NOMO-1 treated with DMSO at 0.1 percent for 48 hours (cell line): ENCODE results near the gene KCNIP4.

Source experiments
- DNase-seq: peaks from one replicate; lab custom pipeline; 2025; ENCODE audit not compliant: unreplicated experiment; lab: John Stamatoyannopoulos, UW

Gene KCNIP4

DNA sequence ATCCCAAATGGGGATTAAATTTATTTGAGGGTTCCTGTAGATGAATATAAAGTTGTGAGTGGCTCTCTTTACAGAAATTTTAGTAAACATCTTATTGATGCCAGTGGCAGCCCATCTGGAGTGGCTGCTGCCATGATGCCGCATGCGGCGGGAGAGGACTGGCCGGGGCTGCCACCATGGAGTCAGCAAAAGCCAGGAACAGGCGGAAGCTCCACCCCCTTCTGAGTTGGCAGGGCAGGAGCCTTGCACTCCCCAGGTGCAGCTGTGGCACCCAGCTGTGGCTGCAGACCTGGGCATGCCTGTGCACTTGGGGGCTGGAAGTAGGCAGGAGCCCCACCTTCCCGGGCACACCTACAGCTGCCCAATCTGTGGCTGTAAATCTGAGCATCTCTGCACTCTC is 92.3 kb downstream of the KCNIP4 start:
- DNase-seq = no peak

DNA sequence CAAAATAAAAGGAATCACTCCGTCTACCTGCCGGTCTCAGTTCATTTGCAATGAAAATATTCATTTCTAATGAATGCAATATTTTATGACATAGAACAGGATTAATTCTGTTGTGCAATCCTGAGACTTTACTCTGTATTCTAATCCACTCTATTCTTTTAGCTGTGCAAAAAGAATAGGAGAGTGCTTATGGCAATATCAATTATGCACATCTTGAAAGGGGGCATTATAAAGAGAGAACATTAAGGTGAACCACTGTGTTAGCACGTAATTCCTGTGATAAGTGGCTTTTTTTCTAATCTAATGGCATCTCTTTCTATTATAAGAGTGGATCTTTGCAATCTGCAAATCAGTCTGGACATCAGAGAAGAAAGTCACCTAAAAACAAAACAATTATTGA is 99.5 kb downstream of the KCNIP4 start:
- DNase-seq = no peak

DNA sequence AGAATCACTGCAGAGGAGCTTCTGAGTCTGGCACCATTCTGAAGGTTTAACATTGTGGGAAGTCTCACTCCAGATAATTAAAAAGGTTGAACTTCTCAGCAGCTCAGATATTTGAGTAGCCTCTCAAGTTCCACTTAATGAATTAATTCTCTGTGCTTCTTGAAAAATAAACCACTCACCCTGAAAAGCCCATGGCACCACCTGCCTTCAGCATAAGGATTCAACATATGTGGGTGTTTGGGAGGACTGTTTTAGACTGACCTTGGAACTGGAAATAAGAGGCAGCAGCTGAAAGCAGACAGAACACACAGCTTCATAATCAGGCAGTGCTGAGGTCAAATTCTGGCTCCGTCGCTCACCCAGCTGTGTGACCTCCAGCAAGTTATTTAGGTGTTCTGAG is 100.6 kb downstream of the KCNIP4 start:
- no peak for DNase-seq

DNA sequence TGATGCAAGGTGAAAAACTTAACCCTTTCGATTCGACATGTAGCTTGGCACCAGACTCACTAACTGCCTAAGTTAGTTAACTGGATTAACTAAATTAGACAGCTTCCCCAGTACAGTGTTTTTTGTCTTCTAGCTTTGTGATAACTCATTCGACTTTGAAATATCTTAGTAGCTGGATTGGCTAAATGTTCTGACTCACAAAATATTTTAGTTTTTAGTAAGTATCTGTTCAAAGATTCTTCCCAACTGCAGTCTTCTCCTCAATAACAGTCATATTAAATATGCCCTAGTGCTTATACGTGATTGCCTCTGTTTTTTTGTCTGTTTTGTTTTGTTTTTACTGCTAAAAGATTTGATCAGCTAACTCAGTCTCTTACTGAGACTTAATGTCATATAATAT is 102.9 kb downstream of the KCNIP4 start:
- no peak for DNase-seq

DNA sequence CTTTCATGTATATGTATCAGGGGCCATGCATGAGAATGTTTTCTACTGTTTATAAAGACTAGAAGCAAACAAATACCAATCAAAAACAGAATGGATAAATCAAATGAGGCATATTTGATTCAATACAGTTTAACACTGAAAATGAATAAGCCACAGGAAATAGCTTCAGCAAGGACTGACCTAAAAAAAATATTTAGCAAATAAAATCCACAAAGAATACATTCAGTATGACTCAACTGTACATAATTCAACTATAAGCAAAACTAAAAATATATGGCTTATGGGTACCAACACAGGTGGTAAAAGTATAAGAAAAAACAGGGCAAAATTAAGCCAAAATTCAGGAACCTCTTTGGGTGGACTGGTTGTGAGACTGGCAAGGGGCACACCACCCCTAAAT is 112.9 kb downstream of the KCNIP4 start:
- no peak for DNase-seq

DNA sequence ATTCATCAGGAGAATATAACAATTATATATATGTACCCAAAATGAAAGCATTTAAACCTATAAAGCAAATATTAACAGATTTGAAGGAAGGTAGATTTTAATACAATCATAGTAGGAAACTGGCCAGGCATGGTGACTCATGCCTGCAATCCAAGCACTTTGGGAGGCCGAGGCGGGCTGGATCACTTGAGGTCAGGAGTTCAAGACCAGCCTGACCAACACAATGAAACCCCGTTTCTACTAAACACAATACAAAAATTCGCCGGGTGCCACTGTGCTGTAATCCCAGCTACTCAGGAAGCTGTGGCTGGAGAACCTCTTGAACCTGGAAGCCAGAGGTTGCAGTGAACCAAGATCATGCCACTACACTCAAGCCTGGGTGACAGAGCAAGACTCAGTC is 118.3 kb downstream of the KCNIP4 start:
- no peak for DNase-seq

DNA sequence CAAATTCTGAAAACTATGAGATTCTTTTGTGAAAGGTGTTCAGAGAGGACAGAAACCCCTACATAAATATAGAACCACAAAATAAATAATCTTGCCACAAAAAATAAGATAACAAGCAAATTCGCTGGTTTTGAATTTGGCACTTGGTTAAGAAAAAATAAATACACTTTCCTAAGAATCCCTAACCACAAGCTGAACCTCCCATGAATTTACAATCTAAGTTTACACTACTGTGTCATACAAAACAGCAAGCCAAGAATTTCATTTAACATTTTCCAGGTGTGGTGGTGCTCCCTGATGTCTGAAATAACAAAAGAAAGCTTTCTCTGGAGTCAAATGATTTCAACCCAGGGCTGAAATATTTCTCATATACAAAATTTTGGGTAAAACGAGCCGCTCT is 121.0 kb downstream of the KCNIP4 start:
- DNase-seq = no peak

DNA sequence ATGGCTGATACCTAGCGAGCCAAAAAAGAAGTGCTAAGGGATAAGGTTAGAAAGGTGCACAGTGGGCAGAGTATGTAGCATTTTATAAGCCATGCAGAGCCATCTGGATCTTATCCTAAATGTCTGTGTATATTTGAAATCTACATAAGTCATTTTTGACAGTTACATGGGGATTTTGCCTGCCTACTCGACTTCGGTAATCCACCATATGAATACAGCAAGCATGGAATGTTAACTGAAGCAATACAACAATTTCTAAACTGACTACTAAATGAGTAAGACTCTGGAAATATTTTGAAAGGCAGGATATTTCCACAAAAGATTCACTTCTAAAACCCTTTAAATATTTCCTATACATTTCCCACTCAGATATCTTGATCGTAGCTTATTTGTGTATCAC is 122.5 kb downstream of the KCNIP4 start:
- no peak for DNase-seq

DNA sequence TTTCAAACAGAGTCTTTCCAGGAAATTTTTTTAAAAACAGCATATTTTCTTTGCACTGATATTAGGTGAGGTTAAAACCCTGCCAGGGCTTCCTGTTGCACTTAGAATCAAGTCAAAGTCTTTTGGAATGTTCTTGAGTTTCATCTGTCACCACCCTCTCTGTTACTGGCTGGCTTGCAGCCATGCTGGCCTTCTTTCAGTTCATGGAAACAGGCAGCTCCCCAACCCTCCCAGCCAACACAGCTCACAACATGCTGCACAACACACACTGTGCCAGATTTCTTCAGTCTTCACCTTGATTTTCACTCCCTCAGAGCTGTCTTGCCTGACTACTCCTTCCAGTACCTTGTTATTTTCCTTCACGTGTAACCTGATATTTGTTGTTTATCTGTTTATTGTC is 129.5 kb downstream of the KCNIP4 start:
- DNase-seq = no peak

DNA sequence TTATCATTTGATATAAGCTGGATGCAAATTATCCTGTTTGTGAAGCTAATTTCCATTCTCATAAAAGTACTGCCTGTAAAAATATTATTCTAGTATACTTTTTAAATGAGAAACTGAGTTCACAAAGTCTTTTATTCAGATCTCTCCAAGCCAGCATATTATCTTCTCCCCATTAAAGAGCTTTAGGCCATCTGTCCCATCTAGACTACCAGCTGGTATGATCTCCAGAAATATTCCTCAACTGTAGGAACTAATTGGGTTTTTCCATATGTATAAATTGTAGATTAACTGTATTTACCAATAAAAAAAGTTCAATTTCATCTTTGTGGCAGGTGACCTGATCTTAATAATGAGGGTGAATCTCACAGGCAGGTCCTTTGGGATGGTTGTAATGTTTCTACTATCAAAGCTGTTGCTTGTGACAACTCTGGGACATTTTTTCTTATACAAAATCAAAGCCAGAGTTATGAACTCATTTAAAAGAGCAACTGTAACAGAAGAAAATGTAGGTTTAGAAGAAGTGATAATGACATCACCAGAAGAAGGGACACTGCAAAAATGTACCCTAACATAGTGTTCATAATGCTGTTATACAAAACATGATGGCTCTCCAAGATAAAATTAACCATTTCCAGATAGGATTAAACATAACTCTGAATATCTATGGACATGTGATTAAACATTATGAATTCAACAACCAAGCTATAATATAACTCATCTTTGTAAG is 132.8 kb downstream of the KCNIP4 start:
- DNase-seq = no peak

DNA sequence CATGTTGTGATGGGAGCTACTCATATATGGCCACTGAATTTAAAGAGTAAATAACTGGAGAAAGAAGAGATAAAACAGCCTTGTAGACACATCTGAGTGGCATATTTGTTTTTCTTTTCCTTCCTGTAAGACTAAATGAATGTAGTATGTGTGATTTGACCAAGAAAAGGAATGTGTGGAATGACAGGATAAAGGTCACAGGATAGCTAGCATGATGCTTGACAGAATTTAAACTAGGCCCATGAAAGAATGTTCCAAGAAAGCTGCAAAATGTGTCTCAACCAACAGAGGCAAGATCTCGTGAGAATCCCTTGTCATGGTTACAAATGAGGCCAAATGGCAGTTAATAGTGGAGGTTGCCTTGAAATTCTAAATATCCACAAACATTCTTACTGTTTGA is 137.0 kb downstream of the KCNIP4 start:
- DNase-seq = no peak

DNA sequence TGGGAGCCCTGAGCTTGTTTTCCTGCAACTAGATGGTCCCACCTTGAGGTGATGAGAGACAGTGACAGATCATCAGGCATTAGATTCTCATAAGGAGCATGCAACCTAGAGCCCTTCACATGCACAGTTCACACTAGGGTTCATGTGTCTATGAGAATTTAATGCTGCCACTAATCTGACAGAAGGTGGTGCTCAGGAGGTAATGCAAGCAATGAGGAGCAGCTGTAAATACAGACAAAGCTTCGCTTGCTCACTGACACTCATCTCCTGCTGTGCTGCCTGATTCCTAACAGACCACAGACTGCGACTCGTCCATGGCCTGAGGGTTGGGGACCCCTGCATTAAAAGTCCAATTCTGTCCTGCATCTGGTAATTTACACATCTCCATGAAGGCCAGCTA is 141.6 kb downstream of the KCNIP4 start:
- DNase-seq = no peak

DNA sequence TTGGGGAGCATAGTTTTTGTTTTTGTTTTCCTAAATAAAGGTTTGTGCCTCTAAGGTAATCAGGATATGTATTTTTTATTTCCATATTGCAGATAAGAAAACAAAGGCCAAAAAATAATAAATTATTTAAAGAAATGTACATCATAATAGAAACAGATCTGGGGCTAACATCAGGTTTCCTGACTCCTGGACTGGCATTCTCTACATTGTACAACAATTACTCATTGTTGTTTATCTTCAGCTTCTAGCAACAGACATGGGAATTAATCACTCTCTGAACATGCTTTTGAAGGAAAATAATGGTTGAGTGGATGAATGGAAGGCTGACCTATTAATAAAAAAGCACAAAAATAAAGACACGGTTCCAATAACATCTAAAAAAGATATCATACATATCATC is 146.2 kb downstream of the KCNIP4 start:
- DNase-seq = no peak

DNA sequence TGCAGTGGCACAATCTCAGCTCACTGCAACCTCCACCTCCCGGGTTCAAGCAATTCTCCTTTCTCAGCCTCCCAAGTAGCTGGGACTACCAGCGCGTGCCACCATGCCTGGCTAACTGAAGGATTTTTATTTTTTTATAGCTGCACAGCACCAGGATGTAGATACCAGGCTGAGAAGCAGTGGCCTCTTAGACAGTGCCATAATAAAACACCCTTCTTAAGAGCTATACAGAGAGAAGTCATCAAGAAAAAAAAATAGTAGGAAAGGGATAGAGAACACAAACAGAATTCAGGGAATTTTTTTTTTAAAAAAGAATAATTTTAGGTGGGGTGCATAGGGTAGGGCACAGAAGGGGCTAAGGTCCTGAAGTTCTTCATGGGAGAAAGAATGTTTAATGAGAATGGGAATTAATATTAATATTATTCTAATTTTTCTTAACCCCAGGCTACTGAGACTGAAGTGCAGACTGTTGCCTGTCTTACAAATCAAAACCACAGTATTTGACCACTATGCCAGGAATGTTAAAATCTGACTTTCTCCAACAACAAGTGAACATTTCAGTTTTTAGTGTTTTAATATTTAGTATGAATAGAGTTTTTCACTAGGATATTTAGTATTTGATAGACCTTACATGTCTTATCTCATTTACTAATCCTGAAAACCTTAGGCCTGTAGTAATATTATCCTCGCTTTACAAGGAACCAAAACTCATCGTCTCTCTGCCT is 146.7 kb downstream of the KCNIP4 start:
- DNase-seq = no peak

DNA sequence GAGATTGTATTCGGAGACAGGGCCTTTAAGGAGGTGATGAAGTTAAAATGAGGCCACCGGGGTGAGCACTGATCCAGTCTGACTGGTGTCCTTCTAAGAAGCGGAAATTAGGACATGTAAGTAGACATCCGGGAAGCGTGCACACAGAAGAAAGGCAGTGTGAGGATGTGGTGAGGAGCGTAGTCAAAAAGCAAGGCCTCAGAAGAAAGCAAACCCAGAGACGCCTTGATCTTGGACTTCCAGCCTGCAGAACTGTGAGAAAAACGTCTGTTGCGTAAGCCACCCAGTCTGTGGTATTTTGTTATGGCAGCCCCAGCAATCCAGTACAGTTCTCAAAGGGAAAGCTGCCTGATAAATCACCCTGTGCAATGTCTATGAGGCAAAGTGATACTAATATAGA is 153.5 kb downstream of the KCNIP4 start:
- DNase-seq = no peak

DNA sequence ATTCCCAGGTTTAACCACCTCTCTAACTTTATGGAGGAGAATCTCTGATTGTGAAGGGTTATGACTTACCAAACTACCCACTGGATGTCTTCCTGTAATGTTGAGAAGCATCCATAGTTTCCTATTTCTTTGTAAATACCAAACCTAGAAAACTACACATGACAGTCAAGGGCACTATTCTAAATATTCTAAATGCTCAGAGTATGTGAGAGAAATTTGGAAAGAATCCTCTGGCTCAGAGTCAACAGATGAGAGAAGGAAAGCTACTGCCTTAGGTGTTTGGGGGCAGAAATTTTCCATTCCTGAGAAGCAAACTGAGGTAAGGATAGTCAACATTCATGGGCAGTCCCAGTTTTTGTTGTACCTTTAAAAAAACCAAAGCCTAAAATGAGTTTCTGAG is 155.8 kb downstream of the KCNIP4 start:
- no peak for DNase-seq

DNA sequence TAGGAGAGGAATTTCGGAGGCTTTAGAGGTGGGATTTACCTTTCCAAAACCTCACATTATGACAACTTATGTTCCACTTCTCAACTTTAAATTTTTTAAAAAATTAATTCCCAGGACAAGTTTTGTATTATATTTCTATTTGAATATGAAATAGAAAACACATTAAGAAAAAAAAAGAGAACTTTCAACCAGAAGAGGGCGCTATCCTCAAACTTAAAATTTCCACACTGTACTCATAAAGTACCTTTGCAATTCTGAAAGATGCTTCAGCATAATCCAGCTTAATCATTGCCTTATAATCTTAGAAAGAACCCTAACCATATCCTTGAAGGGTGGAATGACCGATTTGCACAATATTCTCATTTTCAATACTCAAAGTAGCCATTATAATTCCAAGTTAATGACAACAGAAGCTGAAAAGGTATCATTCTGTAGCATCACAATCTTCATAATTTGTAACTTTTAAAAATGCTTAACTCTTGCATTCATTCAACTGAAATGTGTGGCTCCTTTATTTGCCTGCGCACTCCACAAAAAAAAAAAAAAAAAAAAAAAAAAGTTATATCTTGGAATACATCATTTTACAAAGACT is 158.0 kb downstream of the KCNIP4 start:
- peak; percentile 8 for DNase-seq

DNA sequence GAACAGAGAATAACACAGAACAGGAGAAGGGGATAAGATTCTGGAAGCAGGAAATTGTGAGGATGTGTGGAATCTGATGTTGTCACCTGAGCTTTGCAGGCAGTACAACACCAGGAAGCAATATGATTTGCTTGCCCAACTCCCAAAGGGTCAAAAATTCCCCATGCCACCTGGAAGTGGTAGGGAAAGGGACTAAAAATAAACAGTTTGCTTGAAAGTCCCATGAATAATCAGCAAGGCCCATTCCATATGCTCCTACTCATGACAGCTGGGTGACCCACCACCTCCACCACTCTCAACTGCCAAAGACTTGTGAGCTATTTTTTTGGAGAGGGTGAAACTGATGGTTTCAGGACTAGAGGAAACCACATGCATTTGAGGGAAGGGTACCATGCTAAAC is 168.4 kb downstream of the KCNIP4 start:
- DNase-seq = no peak

DNA sequence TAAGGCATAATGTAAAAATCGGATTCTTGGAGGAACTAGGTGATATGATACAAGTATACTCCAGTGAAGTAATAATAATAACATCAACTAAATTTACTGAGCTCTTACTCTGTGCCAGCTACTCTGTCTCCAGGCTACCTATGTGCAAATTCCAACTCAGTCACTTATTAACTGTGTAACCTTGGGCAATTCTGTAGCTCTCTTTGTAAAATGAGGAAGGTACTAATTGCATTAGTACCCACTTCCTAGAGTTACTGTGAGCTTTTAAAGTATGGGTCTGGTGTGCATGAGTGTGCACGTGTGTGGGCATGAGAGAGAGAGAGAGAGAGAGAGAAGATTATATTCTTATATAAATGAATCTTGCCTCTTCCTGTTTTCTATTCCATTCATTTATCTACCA is 169.9 kb downstream of the KCNIP4 start:
- DNase-seq = peak; percentile 10

DNA sequence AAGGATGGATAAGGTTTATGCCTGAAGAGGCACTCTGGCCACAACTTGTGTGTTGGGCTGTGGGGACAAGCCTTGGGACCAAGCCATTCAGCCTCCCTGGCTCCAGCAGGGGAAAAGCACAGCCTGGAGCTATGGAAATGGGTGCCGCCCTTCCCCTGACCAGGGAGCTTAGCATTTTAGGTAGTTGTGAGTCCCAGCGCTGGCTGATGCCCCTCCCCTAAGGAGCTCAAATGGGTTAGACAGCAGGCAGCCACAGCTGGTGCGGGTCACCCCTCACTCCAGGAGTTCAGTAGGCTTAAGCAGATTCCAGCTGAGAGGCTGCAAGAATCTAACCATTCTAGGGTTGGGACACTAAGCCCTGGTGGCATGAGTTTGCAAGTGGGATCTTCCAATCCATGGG is 172.9 kb downstream of the KCNIP4 start:
- no peak for DNase-seq

DNA sequence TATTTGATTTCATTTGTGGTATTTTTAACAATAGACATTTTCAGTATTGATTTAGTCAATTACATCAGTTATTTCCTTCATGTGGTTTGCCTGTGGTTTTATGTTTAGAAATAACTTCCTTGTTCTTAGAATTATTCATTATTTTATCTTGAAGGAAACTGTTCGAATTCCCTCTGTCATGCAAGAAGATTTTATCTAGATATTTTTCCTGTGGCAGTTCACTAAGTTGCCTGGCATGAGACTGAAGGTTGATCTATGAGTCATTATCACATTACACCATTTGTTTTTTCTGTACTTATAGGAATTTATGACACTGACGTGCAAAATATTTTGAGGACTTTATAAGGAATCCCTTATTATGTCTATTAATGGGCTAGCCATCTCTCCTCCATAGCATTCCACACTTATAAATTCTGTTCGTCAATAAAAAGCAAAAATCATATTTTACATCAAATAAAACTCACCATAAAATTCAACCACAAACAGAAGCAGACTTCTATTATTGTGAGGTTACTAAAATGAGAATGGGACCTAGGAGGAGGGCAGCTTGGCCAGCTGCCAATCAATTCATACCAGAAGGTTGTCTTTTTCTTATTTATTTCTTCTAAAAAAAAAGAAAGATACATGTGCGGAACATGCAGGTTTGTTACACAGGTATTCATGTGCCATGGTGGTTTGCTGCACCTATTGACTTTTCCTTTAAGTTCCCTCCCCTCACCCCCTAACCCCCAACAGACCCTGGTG is 179.0 kb downstream of the KCNIP4 start:
- DNase-seq = no peak
